Heart right ventricle (tissue), 16 donors: ENCODE results near the gene CCR5. TPM values are rescaled to one million over a fixed set of nuclear protein-coding genes. Genes with fewer than 3 reads are reported as not detected.

ENCODE experiments used
- ATAC-seq, 8 donors: fragments of 200-7000 bp; cut with Tn5 transposase; one replicate each; pipeline ENCODE4 v1.9.1; 2020; ENCODE audit warnings: mild to moderate bottlenecking in 8 of 8, moderate library complexity in 8 of 8, moderate number of reproducible peaks in 1 of 8
- DNase-seq, 2 donors: peaks; one replicate each; pipeline ENCODE4 v3.0.0-alpha.2; 2020
- H3K27ac ChIP-seq, 10 donors: fragments of 200-600 bp; sonication (generic) in 2 of 10; one replicate each; pipeline versions ENCODE4 v1.5.0 to v1.8.0; 2020 to 2022; ENCODE audit warnings: mild to moderate bottlenecking in 3 of 10
- H3K27me3 ChIP-seq, 7 donors: fragments of 200-600 bp; one replicate each; pipeline ENCODE4 v1.8.0; 2021 to 2022; ENCODE audit warnings: mild to moderate bottlenecking in 2 of 7
- H3K36me3 ChIP-seq, 9 donors: fragments of 200-600 bp; sonication (generic) in 1 of 9; one replicate each; pipeline versions ENCODE4 v1.5.0 to v1.8.0; 2020 to 2022; ENCODE audit warnings: mild to moderate bottlenecking in 2 of 9
- H3K4me1 ChIP-seq, 9 donors: fragments of 200-600 bp; sonication (generic) in 1 of 9; one replicate each; pipeline versions ENCODE4 v1.5.0 to v1.8.0; 2020 to 2022; ENCODE audit warnings: mild to moderate bottlenecking in 4 of 9
- H3K4me3 ChIP-seq, 10 donors: fragments of 200-600 bp; sonication (generic) in 2 of 10; one replicate each; pipeline versions ENCODE4 v1.5.0 to v1.8.0; 2020 to 2022; ENCODE audit warnings: mild to moderate bottlenecking in 7 of 10, moderate library complexity in 2 of 10
- H3K9me3 ChIP-seq, 11 donors: fragments of 200-600 bp in 10 of 11; sonication (generic) in 2 of 11; one replicate each; pipeline versions ENCODE4 v1.5.0 to v1.8.0; 2013 to 2022; ENCODE audit warnings: mild to moderate bottlenecking in 2 of 11, control low read depth in 1 of 11, moderate library complexity in 1 of 11
- CTCF ChIP-seq, 9 donors: fragments of 200-600 bp; sonication (generic) in 2 of 9; IDR thresholded peaks; one replicate each; pipeline versions ENCODE4 v1.5.0 to v1.8.0; 2021 to 2022; ENCODE audit warnings: antibody characterized with exemption in 9 of 9, mild to moderate bottlenecking in 5 of 9, moderate library complexity in 1 of 9
- WGBS, 2 donors: extraction: QIAGEN DNeasy Blood & Tissue Kit; methylation state at CpG; one replicate each; pipeline ENCODE4 v1.1.7; 2013; ENCODE audit warnings: inconsistent platforms in 1 of 2; 5-methylcytosine and 5-hydroxymethylcytosine counted together
- intact Hi-C, 10 donors: fragments of 100-400 bp; cut with DNase I; formaldehyde crosslinking; loops; one replicate each; pipeline versions ENCODE4 v1.11.1 to v1.14.2; 2022
- polyA plus RNA-seq, 2 donors: library from polyadenylated mRNA; stranded (reverse); fragments of 200-250 nt; gene quantifications; one replicate each; pipeline ENCODE4 v1.2.3, GENCODE V29; 2013
- total RNA-seq, 10 donors: library from RNA; stranded (reverse); fragmentation: NEBNext Ultra II Directional in 3 of 10; extraction: Animal tissue kit (Norgen Biotek cat#: 25700) in 3 of 10; gene quantifications; one replicate each; pipeline versions ENCODE4 v1.2.1 to v1.2.4, GENCODE V29; 2021 to 2023
- donor health status: Arrhythmogenic right ventricular cardiomyopathy.
- donor health status: ischemic (EF 13 %, LVEDD 7.1; RV severe dilation, severe dysfunction).
- donor health status: healthy with polysubstance abuse.
- donor health status: DM: no; HTN: yes; CAD: no.
- donor health status: DM: no; HTN: no; CAD: no.
- donor health status: ischemic (EF 25% LVEDD 6.9; RV normal size, moderate dysfunction).
- donor health status: ischemic (EF 25% LVEDD 5.7; RV mildly dilated, moderate dysfunction).
- donor health status: healthy.
- donor health status: DM: yes; HTN: yes; CAD: no.
- donor health status: Ischemic cardiomyopathy.
- donor health status: ischemic (EF 35%, LVEDD 5.7; RV mildly dilated, moderate dysfunction).
- donor health status: nonischemic (EF 11% LVEDD 7.7; RV severe dilation, severe dysfunction).
- donor health status: DM: yes; HTN: yes; CAD: no.
- donor health status: PGD.
- donor health status: ischemic (EF 29% LVEDD 5.4; RV normal size, mild dysfunction).
- donor health status: nonischemic (EF 23%, LVEDD 6.1; RV moderate dilation, normal function).

Gene CCR5
- total and polyA plus RNA-seq, 12 donors, result 0.17 to 7.2 (median 0.37) TPM

DNA sequence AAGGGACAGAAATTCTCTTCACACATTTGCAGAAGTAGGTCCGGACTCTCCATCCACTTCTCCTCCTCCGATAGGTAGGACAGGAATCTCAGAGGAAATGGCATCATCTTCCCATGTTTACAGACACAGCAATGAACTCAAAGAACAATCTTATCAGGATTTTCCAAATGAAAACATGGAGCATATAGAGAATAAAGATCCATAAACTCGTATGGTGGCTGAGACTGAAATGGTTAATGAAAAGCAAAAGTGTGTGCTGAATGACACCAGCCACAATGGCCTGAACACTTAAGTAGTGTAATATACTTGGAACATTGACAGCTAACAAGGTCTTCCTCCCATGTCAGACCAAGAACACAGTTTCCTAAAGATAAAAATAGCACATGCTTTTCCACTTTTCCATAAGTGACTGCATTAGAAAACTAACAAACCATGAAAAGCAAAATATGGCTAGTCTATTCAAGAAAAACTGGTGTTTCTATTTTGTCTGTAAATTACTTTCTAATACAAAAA is 42.1 kb downstream of the CCR5 start:
- no peaks in the 10 kb centered on the region for H3K27me3 ChIP-seq
- ATAC-seq (peak in 5 of 8 donors; percentile 32 to 56 (median 50)), DNase-seq (no peak)
- peaks cover 0 to 11% (median 0%) of the 10 kb centered on the region in 9 donors for H3K36me3 ChIP-seq
- no peak overlapping the region for H3K4me3 ChIP-seq
- H3K27ac ChIP-seq, result peak overlapping the region in 9 of 10 donors; percentile 8 to 76 (median 44)
- 32% methylated on average over 3 of the region's 3 CpGs for WGBS, 2 donors
- intact Hi-C loops, result no loop called here
- no peaks in the 10 kb centered on the region for H3K9me3 ChIP-seq
- TF ChIP-seq CTCF (IDR thresholded peaks at IDR 0.05), result no peak
- H3K4me1 ChIP-seq, result peaks cover 3 to 85% (median 48%) of the 10 kb centered on the region in 9 donors

- H3K4me1 ChIP-seq, result peaks cover 3 to 75% (median 43%) of the 10 kb centered on the region in 9 donors
- intact Hi-C loops, result no loop called here
- WGBS, 2 donors, result 69 to 70% methylated on average over 5 of the region's 5 CpGs
- DNase-seq (no peak), ATAC-seq (no peak)
- H3K27me3 ChIP-seq, result no peaks in the 10 kb centered on the region
- TF ChIP-seq CTCF (IDR thresholded peaks at IDR 0.05), result no peak
- peak overlapping the region in 3 of 10 donors; percentile 18 to 76 (median 45) for H3K27ac ChIP-seq
- no peaks in the 10 kb centered on the region for H3K9me3 ChIP-seq
- peaks cover 0 to 3% (median 0%) of the 10 kb centered on the region in 9 donors for H3K36me3 ChIP-seq
- no peak overlapping the region for H3K4me3 ChIP-seq
Observed at GRCh38 chr3:46413951-46414350, 43.2 kb downstream of the CCR5 start.

- ATAC-seq (no peak), DNase-seq (no peak)
- intact Hi-C loops, result no loop called here
- Histone ChIP-seq H3K27ac (no peak overlapping the region), H3K27me3 (no peaks in the 10 kb centered on the region), H3K4me1 (peaks cover 3 to 69% (median 42%) of the 10 kb centered on the region in 9 donors), H3K9me3 (no peaks in the 10 kb centered on the region), H3K36me3 (no peaks in the 10 kb centered on the region), H3K4me3 (no peak overlapping the region)
- TF ChIP-seq CTCF (IDR thresholded peaks at IDR 0.05), result no peak
- 69 to 79% methylated on average over 4 of the region's 4 CpGs for WGBS, 2 donors
Observed at GRCh38 chr3:46414739-46415138, 44.0 kb downstream of the CCR5 start.

DNA sequence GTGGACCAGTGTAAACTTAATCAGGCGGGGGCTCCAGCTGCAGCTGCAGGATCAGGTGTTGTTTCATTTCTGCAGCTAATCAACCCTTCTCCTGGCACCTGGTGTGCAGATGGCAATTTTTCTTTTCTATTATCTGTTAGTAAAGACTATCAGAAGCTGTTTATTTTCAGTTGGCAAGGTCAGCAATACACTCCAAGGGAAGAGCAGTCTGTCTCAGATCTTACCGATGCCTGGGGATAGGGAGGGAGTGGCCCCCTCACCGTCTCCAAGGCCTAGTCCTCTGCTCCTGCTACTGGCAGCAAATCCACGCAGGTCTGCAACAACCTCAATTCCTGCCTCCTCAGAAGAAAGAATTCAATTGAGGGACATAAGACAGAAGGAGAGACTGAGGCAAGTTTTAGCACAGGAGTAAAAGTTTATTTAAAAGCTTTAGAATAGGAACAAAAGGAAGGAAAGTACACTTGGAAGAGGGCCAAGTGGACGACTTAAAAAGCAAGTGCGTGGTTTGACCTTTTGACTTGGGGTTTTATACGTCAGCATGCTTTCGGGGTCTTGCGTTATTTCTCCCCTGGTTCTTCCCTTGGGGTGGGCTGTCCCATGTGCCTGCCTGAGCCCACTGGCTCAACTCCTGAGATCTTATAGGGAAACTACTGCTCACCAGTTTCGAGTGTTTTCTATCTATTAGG is 45.5 kb downstream of the CCR5 start:
- ATAC-seq, result no peak
- H3K27me3 ChIP-seq, result no peaks in the 10 kb centered on the region
- H3K4me3 ChIP-seq, result no peak overlapping the region
- DNase-seq, result no peak
- peaks cover 3 to 54% (median 36%) of the 10 kb centered on the region in 9 donors for H3K4me1 ChIP-seq
- no peaks in the 10 kb centered on the region for H3K9me3 ChIP-seq
- no peaks in the 10 kb centered on the region for H3K36me3 ChIP-seq
- intact Hi-C loops, result no loop called here
- no peak for TF ChIP-seq CTCF (IDR thresholded peaks at IDR 0.05)
- peak overlapping the region in 4 of 10 donors; percentile 13 to 48 (median 22) for H3K27ac ChIP-seq
- 36 to 39% methylated on average over 10 of the region's 10 CpGs for WGBS, 2 donors
